ENCODE data around the gene ACTN2. TPM values are rescaled to one million over a fixed set of nuclear protein-coding genes. Genes with fewer than 3 reads are reported as not detected.

ACTN2 gene
- total RNA-seq, 1 donor from 2014 or later: 0.47 TPM

DNA sequence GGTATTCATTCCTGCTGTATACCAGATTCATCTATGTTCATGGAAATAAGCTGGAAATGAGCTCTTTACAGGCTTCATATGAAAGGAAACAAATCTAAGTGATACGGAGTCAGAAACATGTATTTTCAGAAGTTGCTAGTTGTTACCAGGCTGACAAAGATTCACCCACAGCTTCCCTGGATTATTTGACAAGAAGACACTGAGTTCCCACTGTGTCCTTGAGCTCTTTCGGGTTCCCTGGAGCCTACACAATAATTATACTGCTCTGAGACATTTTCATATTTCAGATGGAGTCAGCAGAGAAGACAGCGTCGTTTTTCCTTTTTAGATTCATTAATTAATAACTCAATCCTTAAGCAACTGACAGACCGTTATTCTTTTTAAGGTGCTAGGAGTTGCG, 79.5 kb downstream of the ACTN2 start:
- no peaks in the 10 kb centered on the region for H3K4me1 Mint-ChIP-seq (ENCODE audit: low read depth)
- no peak overlapping the region for H3K27ac Mint-ChIP-seq (ENCODE audit: unreplicated experiment)
- TF ChIP-seq, protein P1, sequence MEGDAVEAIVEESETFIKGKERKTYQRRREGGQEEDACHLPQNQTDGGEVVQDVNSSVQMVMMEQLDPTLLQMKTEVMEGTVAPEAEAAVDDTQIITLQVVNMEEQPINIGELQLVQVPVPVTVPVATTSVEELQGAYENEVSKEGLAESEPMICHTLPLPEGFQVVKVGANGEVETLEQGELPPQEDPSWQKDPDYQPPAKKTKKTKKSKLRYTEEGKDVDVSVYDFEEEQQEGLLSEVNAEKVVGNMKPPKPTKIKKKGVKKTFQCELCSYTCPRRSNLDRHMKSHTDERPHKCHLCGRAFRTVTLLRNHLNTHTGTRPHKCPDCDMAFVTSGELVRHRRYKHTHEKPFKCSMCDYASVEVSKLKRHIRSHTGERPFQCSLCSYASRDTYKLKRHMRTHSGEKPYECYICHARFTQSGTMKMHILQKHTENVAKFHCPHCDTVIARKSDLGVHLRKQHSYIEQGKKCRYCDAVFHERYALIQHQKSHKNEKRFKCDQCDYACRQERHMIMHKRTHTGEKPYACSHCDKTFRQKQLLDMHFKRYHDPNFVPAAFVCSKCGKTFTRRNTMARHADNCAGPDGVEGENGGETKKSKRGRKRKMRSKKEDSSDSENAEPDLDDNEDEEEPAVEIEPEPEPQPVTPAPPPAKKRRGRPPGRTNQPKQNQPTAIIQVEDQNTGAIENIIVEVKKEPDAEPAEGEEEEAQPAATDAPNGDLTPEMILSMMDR (IDR thresholded peaks at IDR 0.05): no peak
- H3K4me3 Mint-ChIP-seq (ENCODE audit: unreplicated experiment): no peak overlapping the region
- H3K36me3 Mint-ChIP-seq (ENCODE audit: low read depth): no peaks in the 10 kb centered on the region
- no peaks in the 10 kb centered on the region for H3K9me3 Mint-ChIP-seq (ENCODE audit: low read depth)
- peaks cover 33% of the 10 kb centered on the region for H3K27me3 Mint-ChIP-seq (ENCODE audit: low read depth)
- no peak for DNase-seq (ENCODE audit: low spot score)

DNA sequence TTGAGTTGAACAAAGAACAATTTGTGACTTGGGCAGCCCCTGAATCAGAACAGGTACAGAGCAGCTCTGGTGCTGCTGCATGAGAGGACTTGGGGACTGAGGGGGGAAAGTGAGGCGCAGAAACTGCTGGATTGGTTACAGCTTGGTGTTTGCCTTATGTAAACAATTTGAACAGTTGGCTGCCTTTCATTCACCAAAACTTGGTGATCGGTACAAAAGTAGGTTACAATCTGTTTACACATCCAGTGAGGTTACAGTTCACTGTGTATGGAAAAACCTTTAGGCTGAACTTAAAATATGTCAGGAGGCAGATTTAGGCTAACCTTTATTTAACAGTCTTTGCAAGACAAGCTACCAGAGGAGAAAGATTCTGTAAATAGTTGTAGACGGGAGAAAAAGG, 80.2 kb downstream of the ACTN2 start:
- no peak overlapping the region for H3K27ac Mint-ChIP-seq (ENCODE audit: unreplicated experiment)
- no peaks in the 10 kb centered on the region for H3K36me3 Mint-ChIP-seq (ENCODE audit: low read depth)
- no peak for DNase-seq (ENCODE audit: low spot score)
- no peak overlapping the region for H3K4me3 Mint-ChIP-seq (ENCODE audit: unreplicated experiment)
- no peaks in the 10 kb centered on the region for H3K9me3 Mint-ChIP-seq (ENCODE audit: low read depth)
- H3K27me3 Mint-ChIP-seq (ENCODE audit: low read depth): peaks cover 33% of the 10 kb centered on the region
- H3K4me1 Mint-ChIP-seq (ENCODE audit: low read depth): no peaks in the 10 kb centered on the region
- TF ChIP-seq, protein P1 (IDR thresholded peaks at IDR 0.05): no peak

DNA sequence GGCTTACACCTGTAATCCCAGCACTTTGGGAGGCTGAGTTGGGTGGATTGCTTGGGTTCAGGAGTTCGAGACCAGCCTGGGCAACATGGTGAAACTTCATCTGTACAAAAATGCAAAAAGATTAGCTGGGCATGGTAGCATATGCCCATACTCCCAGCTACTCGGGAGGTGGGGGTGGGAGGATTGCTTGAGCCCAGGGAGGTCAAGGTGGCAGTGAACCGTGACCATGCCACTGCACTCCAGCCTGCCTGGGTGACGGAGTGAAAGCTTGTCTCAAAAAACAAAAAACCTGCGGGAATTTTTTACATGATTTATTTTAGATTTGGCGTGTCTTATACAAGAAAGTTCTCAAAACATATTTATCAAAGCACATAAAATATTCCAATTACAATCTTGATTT, 81.0 kb downstream of the ACTN2 start:
- H3K4me1 Mint-ChIP-seq (ENCODE audit: low read depth): no peaks in the 10 kb centered on the region
- no peak overlapping the region for H3K27ac Mint-ChIP-seq (ENCODE audit: unreplicated experiment)
- no peak overlapping the region for H3K4me3 Mint-ChIP-seq (ENCODE audit: unreplicated experiment)
- TF ChIP-seq, protein P1 (IDR thresholded peaks at IDR 0.05): no peak
- no peak for DNase-seq (ENCODE audit: low spot score)
- peaks cover 33% of the 10 kb centered on the region for H3K27me3 Mint-ChIP-seq (ENCODE audit: low read depth)
- no peaks in the 10 kb centered on the region for H3K36me3 Mint-ChIP-seq (ENCODE audit: low read depth)
- no peaks in the 10 kb centered on the region for H3K9me3 Mint-ChIP-seq (ENCODE audit: low read depth)

DNA sequence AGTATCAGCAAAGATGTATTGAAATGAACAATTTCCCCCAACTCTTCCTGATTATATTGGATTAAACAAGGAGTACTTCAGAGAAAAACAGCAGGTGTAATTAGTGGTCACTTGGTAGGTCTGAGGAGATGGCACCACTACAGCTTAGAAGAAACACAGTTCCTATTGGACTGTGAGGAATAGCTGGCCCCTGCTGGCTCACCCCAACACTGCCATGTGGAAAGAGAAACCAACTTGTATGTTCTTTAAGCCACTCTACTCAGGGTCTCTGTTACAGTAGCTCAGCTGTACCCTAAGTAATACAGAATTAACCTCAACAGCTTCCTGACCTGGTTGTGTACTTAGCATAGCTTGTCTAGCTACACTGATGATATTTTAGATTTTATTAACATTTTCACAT, 82.3 kb downstream of the ACTN2 start:
- no peak for DNase-seq (ENCODE audit: low spot score)
- no peaks in the 10 kb centered on the region for H3K9me3 Mint-ChIP-seq (ENCODE audit: low read depth)
- no peaks in the 10 kb centered on the region for H3K36me3 Mint-ChIP-seq (ENCODE audit: low read depth)
- H3K27me3 Mint-ChIP-seq (ENCODE audit: low read depth): peaks cover 31% of the 10 kb centered on the region
- H3K4me1 Mint-ChIP-seq (ENCODE audit: low read depth): no peaks in the 10 kb centered on the region
- no peak overlapping the region for H3K4me3 Mint-ChIP-seq (ENCODE audit: unreplicated experiment)
- TF ChIP-seq, protein P1 (IDR thresholded peaks at IDR 0.05): no peak
- H3K27ac Mint-ChIP-seq (ENCODE audit: unreplicated experiment): no peak overlapping the region

DNA sequence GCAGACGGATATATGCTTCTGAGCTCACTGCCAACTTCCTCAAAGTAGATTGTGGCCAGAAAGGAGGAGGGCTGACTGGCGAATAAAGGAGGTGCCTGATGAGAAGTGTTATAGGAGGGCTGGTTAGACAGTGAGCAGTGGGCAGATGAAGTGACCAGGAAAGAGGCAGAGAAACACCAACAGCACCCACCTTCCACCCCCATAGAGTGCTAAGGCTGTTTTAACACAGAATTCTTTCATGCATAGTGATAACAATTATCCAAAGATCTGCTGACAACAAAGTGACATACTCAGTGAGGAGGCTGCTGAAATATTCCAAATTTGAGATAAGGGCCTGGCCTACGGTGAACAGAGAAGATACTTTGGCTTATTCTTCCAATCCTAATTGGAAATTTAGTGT, 87.6 kb downstream of the ACTN2 start:
- DNase-seq (ENCODE audit: low spot score): no peak
- Mint-ChIP-seq H3K27me3 (ENCODE audit: low read depth) (peaks cover 14% of the 10 kb centered on the region), H3K9me3 (ENCODE audit: low read depth) (peaks cover 9% of the 10 kb centered on the region), H3K4me1 (ENCODE audit: low read depth) (no peaks in the 10 kb centered on the region), H3K27ac (ENCODE audit: unreplicated experiment) (no peak overlapping the region), H3K36me3 (ENCODE audit: low read depth) (peaks cover 1% of the 10 kb centered on the region), H3K4me3 (ENCODE audit: unreplicated experiment) (no peak overlapping the region)
- TF ChIP-seq, protein P1 (IDR thresholded peaks at IDR 0.05): no peak
